Retina (tissue), 1 donor: ENCODE results near the gene PTPRN2.

Experiments
- DNase-seq: peaks from one replicate; pipeline ENCODE4 v3.0.0-alpha.2; 2016

PTPRN2 gene

GRCh38 chr7:158101821-158102450 lies 485.7 kb downstream of the PTPRN2 start:
- no peak for DNase-seq

DNA sequence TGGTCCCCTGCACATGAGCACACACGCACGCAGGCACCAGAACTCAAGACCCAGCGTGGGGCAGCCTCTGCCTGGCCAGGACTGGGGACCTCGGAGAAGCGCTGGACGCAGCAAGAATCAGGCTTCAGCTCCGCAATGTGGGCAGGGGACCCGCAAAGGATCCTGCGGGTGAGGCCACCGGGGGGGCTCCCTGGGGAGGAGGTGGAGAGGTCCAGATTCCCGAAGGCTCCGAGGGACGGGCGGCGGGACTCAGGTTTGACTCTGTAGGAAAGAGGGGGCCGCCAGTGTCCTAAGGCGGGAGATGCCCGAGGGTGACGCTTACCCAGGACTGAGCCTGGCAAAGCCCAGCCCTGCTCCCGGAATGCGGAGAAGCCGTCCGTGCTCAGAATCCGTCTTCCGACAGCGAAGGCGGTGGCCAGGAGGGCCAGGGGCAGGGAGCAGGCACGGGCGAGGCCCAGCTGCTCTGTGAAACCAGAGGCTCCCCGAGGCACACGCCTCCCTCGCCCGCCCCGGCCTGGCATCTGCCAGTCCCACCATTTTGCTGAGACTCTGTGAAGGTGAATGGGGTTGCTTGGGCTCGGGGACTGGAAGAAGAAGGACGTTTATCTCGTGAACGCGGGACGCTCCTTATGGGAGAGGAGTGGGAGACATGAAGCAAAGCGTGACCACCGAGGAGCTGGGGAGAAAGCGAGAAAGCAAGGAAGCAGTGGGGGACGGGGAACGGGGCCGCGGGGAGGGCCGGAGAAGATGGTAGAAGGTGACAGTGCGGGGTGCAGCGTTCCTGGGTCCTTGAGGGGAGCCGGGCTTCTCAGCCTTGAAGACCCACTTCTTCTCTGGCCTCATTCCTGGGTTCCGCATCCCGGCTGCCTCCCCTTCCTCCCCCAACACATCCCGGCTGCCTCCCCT lies 489.2 kb downstream of the PTPRN2 start:
- no peak for DNase-seq

GRCh38 chr7:158097453-158098124 lies 490.0 kb downstream of the PTPRN2 start:
- DNase-seq, result peak; percentile 62

DNA sequence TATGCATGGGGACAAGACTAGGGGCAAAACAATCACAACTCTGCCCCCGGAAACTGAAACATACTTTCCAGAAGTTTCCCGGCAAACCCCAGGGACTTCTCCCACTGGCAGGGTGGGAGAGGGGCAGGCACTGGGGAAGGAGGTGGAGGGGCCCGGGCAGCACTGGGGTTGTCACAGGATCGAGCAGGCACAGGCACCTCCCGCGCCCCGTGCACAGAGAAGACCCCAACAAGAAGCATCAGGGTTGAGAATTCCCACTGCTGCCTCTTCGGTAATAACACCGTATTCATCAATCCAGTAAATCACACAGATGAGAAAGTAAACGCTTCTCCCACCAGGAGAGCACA lies 490.5 kb downstream of the PTPRN2 start:
- no peak for DNase-seq

- no peak for DNase-seq
These were observed 491.0 kb downstream of the PTPRN2 start for GRCh38 chr7:158096582-158096981.

- no peak for DNase-seq
These were observed 492.9 kb downstream of the PTPRN2 start for GRCh38 chr7:158094671-158095226.

DNA sequence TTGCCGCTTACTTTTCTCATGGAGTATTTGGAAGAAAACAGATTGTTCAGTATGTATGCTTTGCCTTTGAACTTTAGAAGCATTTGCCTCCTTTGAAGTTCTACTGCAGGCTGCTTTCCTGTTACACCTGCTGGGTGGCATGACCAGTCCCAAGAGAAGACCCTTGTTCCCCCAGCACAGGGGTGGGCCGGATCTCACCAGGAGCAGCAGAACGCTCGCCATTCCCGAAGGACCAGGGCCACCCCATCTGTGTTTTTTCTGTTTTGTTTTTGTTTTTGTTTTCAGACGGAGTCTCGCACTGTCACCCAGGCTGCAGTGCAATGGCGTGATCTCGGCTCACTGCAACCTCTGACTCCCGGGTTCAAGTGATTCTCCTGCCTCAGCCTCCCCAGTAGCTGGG lies 493.6 kb downstream of the PTPRN2 start:
- DNase-seq, result no peak

DNA sequence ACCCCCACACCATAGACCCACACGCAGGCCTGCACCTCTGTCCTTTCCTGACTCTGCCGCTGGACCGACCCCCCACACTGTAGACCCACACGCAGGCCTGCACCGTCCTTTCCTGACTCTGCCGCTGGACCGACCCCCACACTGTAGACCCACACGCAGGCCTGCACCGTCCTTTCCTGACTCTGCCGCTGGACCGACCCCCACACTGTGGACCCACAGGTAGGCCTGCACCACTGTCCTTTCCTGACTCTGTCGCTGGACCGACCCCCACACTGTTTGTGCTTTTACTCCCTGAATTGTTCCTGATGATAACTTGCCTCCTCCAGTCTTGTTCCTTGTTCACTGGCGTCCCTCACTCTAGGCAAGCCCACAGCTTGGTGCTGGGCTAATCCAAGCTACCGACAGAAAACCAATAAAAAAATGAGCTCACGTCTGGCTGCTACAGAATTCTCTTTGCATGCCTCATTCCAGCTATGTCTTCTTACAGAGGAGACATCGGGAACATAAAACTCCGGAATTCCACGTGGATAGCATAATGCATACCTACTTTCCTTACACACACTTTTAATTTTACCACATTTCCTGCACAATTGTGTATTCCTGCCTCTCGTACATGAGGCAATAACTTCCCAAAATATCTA lies 494.3 kb downstream of the PTPRN2 start:
- DNase-seq, result no peak

GRCh38 chr7:158087196-158087595 lies 500.4 kb downstream of the PTPRN2 start:
- DNase-seq, result no peak

GRCh38 chr7:158085741-158086695 lies 501.6 kb downstream of the PTPRN2 start:
- DNase-seq, result no peak

- DNase-seq, result no peak
These were observed 503.1 kb downstream of the PTPRN2 start for GRCh38 chr7:158084555-158084954.

GRCh38 chr7:158083526-158084310 lies 503.9 kb downstream of the PTPRN2 start:
- no peak for DNase-seq

DNA sequence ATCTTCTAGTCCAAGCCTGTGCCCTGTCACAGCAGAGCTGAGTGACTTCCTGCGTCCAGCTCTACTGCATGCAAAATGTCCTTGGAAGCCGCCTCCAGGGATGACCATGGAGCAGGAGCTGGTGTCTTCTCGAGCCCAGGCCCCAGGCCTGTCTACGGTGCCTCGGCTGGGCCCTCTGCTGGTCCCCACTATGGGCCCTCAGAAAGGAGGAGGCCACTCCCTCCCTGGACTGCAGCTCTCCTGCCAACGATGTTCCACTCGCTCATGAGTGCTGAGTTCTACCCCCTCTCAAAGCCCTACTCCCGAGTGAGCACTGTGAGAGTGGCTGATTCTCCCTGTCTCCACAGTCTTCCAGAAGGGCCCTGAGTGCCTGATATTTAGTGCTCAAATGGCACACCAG lies 504.9 kb downstream of the PTPRN2 start:
- no peak for DNase-seq

- DNase-seq, result no peak
These were observed 506.7 kb downstream of the PTPRN2 start for GRCh38 chr7:158080899-158081445.

- DNase-seq, result no peak
These were observed 509.4 kb downstream of the PTPRN2 start for GRCh38 chr7:158077934-158078910.

DNA sequence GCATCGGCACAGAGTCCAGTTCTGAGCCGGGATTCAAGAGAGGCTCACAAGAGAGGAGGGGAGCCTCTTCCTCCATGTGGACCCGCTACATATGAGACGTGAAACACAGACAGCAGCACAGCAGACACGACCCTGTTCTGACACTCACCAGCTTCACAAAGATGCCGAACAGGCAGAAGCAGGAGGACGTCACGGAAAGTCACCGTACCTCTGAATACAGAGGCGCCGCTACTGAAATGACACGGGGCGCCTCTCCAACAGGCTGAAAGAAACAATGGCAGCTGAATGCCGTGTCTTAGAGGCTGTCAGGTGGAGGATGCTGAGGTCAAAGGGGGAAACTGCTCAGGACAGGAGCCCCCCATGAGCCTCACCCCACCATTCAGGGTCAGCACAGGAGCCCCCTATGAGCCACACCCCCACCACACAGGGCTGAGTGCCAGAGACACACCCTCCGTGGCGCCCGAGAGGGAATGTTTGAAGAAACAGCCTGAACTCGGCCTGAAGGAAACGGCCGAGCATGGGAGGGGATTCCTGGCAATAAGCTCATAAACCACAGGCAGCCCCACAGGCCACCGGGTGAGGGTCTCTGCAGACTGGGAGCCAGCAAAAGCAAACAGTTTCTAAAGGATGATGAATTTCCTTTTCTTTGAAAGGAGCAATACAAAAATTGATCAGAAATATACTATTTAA lies 510.3 kb downstream of the PTPRN2 start:
- peak; percentile 34 for DNase-seq

- DNase-seq, result peak; percentile 26
These were observed 511.0 kb downstream of the PTPRN2 start for GRCh38 chr7:158076656-158077055.

- DNase-seq, result no peak
These were observed 511.4 kb downstream of the PTPRN2 start for GRCh38 chr7:158076215-158076614.

DNA sequence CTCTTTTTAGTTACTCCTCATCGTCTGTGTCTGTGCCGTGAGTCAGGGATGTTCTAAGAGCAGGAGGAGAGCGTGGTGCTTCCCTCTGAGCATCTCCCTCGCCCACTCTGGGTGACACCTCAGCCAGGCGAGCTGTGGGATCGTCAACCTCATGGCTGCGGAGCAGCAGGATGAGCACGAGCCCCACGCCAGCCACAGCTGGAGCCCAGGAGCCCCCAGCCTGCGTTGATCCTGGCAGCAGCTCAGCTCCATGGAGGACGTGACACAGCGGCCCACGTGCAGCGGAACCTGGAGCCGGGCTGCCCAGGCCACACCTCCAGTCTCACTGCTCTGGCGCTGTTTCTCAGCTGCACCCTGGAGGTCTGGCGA lies 512.0 kb downstream of the PTPRN2 start:
- DNase-seq, result peak; percentile 46
